IMR-90 (cell line): ENCODE measurements around the gene STAP1.

Source experiments
- BHLHE40 ChIP-seq: fragments of 150-350 bp; IDR thresholded peaks from 2 replicates; pipeline ENCODE4 v1.6.1; 2016; ENCODE audit warnings: mild to moderate bottlenecking, low read depth, low read length
- FOS ChIP-seq: fragments of 150-350 bp; IDR thresholded peaks from 2 replicates; pipeline ENCODE4 v1.6.1; 2016; ENCODE audit warnings: low read depth, low read length
- MAFK ChIP-seq: IDR thresholded peaks from 2 replicates; pipeline ENCODE4 v1.6.1; 2012; ENCODE audit warnings: low read depth, low read length, improper control_type of control experiment
- MAZ ChIP-seq: IDR thresholded peaks from 2 replicates; pipeline ENCODE4 v1.6.1; 2012; ENCODE audit warnings: low read depth, mild to moderate bottlenecking, low read length, improper control_type of control experiment, moderate library complexity, borderline replicate concordance
- POLR2A ChIP-seq: IDR thresholded peaks from 2 replicates; pipeline ENCODE4 v1.6.1; 2012; ENCODE audit warnings: mild to moderate bottlenecking, low read depth, low read length
- TF ChIP-seq, protein P1 (sequence below): conservative IDR thresholded peaks from 2 replicates; pipeline ENCODE4 v1.5.1; 2012; ENCODE audit warnings: mild to moderate bottlenecking, low read depth, low read length, improper control_type of control experiment
- TF ChIP-seq, protein P2 (sequence below): fragments of 150-350 bp; IDR thresholded peaks from 2 replicates; pipeline ENCODE4 v1.6.1; 2017; ENCODE audit warnings: mild to moderate bottlenecking, antibody characterized with exemption, low read length, low read depth

DNA sequence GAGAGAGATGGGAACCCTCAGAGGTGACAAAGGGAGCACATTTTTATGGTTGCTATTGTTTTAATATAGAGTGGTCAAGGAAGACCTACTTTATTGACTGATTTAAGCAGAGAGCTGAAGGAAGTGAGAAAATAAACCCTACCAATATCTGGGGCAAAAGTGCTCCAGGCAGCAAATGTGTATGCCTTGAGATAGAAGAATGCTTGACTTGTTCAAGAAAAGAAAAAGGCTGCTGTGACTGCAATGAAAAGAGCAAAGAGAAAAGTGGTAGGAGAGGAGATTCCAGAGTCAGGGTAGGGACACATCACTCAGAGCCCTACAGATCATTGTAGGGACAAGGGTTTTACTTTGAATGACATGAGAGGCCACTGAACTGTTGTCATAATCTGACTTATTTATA, 26.0 kb downstream of the STAP1 start:
- TF ChIP-seq FOS (no peak), POLR2A (no peak), BHLHE40 (no peak), MAFK (no peak), MAZ (no peak)
- TF ChIP-seq, protein P1, sequence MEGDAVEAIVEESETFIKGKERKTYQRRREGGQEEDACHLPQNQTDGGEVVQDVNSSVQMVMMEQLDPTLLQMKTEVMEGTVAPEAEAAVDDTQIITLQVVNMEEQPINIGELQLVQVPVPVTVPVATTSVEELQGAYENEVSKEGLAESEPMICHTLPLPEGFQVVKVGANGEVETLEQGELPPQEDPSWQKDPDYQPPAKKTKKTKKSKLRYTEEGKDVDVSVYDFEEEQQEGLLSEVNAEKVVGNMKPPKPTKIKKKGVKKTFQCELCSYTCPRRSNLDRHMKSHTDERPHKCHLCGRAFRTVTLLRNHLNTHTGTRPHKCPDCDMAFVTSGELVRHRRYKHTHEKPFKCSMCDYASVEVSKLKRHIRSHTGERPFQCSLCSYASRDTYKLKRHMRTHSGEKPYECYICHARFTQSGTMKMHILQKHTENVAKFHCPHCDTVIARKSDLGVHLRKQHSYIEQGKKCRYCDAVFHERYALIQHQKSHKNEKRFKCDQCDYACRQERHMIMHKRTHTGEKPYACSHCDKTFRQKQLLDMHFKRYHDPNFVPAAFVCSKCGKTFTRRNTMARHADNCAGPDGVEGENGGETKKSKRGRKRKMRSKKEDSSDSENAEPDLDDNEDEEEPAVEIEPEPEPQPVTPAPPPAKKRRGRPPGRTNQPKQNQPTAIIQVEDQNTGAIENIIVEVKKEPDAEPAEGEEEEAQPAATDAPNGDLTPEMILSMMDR = no peak
- TF ChIP-seq, protein P2, sequence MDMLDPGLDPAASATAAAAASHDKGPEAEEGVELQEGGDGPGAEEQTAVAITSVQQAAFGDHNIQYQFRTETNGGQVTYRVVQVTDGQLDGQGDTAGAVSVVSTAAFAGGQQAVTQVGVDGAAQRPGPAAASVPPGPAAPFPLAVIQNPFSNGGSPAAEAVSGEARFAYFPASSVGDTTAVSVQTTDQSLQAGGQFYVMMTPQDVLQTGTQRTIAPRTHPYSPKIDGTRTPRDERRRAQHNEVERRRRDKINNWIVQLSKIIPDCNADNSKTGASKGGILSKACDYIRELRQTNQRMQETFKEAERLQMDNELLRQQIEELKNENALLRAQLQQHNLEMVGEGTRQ = no peak
